Right cardiac atrium (tissue), 5 donors: ENCODE measurements around the gene RBM19. TPM values are rescaled to one million over a fixed set of nuclear protein-coding genes. Genes with fewer than 3 reads are reported as not detected.
"Not testable (repeated sequence)": the region's sequence is repeated elsewhere in the genome, so short reads cannot be mapped to it uniquely, and the experiment has no call there.

Source experiments
- ATAC-seq, 2 donors: fragments of 200-7000 bp; cut with Tn5 transposase; one replicate each; pipeline versions ENCODE4 v1.8.0 to v1.9.1; 2020; ENCODE audit warnings: moderate library complexity in 2 of 2, mild to moderate bottlenecking in 1 of 2
- DNase-seq, 3 donors: peaks; one replicate each; pipeline ENCODE4 v3.0.0-alpha.2; 2020
- H3K27ac ChIP-seq: one replicate; pipeline ENCODE4 v1.5.1; 2013; ENCODE audit warnings: mild to moderate bottlenecking, low read length, control low read depth, moderate library complexity
- H3K27me3 ChIP-seq: one replicate; pipeline ENCODE4 v1.6.1; 2013; ENCODE audit not compliant: control insufficient read depth, insufficient read depth
- H3K4me1 ChIP-seq: one replicate; pipeline ENCODE4 v1.6.1; 2013; ENCODE audit warnings: low read length; ENCODE audit not compliant: control insufficient read depth, insufficient read depth
- H3K4me3 ChIP-seq: one replicate; pipeline ENCODE4 v1.5.1; 2013; ENCODE audit warnings: low read length, control low read depth
- H3K9me3 ChIP-seq: one replicate; pipeline ENCODE4 v1.6.1; 2013; ENCODE audit warnings: low read length; ENCODE audit not compliant: control insufficient read depth
- WGBS: extraction: QIAGEN DNeasy Blood & Tissue Kit; methylation state at CpG from one replicate; pipeline ENCODE4 v1.1.7; 2013; 5-methylcytosine and 5-hydroxymethylcytosine counted together
- intact Hi-C, 4 donors: fragments of 100-400 bp; cut with DNase I; formaldehyde crosslinking; loops; one replicate each; pipeline versions ENCODE4 v1.11.0 to v1.14.0; 2022 to 2023
- polyA plus RNA-seq: library from polyadenylated mRNA; stranded (reverse); fragments of 200-250 nt; gene quantifications from one replicate; pipeline ENCODE4 v1.2.3, GENCODE V29; 2013
- total RNA-seq, 4 donors: library from RNA; stranded (reverse); fragmentation: NEBNext Ultra II Directional; extraction: Animal tissue kit (Norgen Biotek cat#: 25700); gene quantifications; one replicate each; pipeline ENCODE4 v1.2.1, GENCODE V29; 2021
- donor health status: healthy with polysubstance abuse.
- donor health status: DM: no; HTN: yes; CAD: no.
- donor health status: DM: no; HTN: no; CAD: no.
- donor health status: DM: no; HTN: yes; CAD: no; lungs with severe emphysema.
- donor health status: DM: yes; HTN: yes; CAD: no.

RBM19 gene
- total and polyA plus RNA-seq, 5 donors, result 12.7 to 21.7 (median 17.1) TPM

GRCh38 chr12:113812411-113813228, 153.5 kb downstream of the RBM19 start:
- no peak for DNase-seq
- no peak for ATAC-seq
- WGBS, result 86% methylated on average over 16 of the region's 16 CpGs

DNA sequence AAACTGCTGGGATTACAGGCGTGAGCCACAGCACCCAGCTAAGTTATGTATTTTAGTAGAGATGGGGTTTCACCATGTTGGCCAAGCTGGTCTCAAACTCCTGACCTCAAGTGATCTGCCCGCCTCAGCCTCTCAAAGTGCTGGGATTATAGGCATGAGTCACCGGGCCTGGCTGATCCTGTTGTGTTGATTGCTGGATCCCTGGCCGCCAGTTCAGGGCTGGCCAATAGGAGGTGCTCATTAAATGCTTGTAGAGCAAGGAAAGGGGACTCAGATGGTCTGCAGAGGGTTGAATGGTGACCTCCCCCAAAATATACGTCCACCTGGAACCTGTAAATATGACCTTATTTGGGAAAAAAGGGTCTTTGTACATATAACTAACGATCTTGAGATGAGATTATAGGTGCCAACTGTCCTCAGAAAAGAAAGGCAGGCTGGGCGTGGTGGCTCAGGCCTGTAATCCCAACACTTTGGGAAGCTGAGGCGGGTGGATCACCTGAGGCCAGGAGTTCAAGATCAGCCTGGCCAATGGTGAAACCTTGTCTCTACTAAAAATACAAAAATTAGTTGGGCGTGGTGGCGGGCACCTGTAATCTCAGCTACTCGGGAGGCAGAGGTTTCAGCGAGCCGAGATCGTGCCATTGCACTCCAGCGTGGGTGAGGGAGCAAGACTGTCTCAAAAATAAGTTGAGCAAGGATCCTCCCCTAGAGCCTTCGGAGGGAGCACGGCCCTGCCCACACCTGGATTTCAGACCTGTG, 156.5 kb downstream of the RBM19 start:
- H3K27me3 ChIP-seq, H3K9me3 ChIP-seq, H3K27ac ChIP-seq, ATAC-seq, intact Hi-C loops, DNase-seq, H3K4me3 ChIP-seq, H3K4me1 ChIP-seq: not testable (repeated sequence)
- WGBS, result 97% methylated on average over 17 of the region's 17 CpGs

More at GRCh38 chr12:113812411-113813228, 153.5 kb downstream of the RBM19 start:
- intact Hi-C loops, result no loop called here
- Histone ChIP-seq H3K4me1 (no peaks in the 10 kb centered on the region), H3K9me3 (no peaks in the 10 kb centered on the region), H3K27me3 (no peaks in the 10 kb centered on the region), H3K27ac (no peak overlapping the region), H3K4me3 (no peak overlapping the region)

- DNase-seq (no peak), ATAC-seq (no peak)
- H3K27ac ChIP-seq, result no peak overlapping the region
- intact Hi-C loops, result no loop called here
- no peak overlapping the region for H3K4me3 ChIP-seq
- H3K27me3 ChIP-seq, result no peaks in the 10 kb centered on the region
- no peaks in the 10 kb centered on the region for H3K4me1 ChIP-seq
- H3K9me3 ChIP-seq, result no peaks in the 10 kb centered on the region
- 74% methylated on average over 19 of the region's 19 CpGs for WGBS
Measured at GRCh38 chr12:113808095-113808951, 157.8 kb downstream of the RBM19 start.

DNA sequence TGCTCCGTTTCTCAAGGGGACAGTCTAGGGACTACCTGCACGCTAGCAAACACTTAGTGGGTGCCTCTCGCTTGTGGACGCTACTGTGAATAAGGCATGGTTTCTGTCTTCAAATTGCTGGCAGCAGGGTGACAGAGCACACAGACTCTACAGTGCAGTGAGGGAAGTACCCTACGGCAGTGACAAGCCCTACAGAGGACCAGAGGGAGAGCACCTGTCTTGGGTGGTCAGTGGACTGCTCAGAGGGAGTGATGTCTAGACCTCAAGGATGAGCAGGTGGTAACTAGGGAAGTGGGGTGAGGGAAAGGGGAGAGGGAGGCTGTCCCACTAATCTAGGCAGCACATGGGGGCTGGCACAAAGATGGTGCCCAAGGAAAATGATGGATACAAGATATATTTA, 160.5 kb downstream of the RBM19 start:
- H3K27me3 ChIP-seq, result no peaks in the 10 kb centered on the region
- H3K4me1 ChIP-seq, result no peaks in the 10 kb centered on the region
- no peak overlapping the region for H3K27ac ChIP-seq
- WGBS, result 89% methylated on average over 5 of the region's 5 CpGs
- no peaks in the 10 kb centered on the region for H3K9me3 ChIP-seq
- DNase-seq (no peak), ATAC-seq (no peak)
- intact Hi-C loops, result no loop called here
- no peak overlapping the region for H3K4me3 ChIP-seq

DNA sequence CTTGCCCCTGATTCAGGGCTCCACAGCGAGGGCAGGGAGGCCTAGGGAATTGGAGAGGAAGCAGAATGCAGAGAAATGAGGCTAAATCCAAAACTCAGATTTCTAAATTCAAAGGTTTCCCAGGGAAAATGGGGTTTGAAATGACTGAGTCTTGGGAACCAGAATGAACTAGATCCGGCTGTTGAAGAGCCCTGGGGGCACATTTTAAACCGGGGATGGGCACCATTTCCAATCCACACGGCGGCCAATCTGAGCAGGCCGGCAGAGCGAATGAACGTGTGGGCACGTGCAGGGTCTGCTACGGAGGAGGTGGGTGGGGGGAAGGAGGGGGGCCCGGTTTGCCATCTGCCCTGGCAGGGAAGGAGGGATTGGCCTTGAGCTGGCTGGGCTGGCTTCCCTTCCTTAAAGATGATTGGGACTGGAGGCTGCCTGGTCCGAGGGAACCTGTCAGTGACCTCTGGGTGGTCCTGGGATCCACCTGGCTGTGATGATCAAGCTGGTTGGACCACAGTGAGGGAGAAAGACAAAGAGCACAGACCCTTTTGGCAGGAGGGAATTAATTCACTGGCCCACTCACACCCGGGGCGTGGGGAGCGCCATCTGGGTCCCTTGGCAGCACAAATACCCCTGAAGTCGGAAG, 161.0 kb downstream of the RBM19 start:
- H3K4me1 ChIP-seq, result no peaks in the 10 kb centered on the region
- 79% methylated on average over 16 of the region's 16 CpGs for WGBS
- no peak overlapping the region for H3K27ac ChIP-seq
- ATAC-seq (no peak), DNase-seq (no peak)
- no peaks in the 10 kb centered on the region for H3K27me3 ChIP-seq
- H3K9me3 ChIP-seq, result no peaks in the 10 kb centered on the region
- H3K4me3 ChIP-seq, result no peak overlapping the region
- intact Hi-C loops, result no loop called here

- Histone ChIP-seq H3K4me3 (no peak overlapping the region), H3K9me3 (no peaks in the 10 kb centered on the region), H3K27me3 (no peaks in the 10 kb centered on the region), H3K27ac (no peak overlapping the region), H3K4me1 (no peaks in the 10 kb centered on the region)
- ATAC-seq (no peak), DNase-seq (no peak)
- intact Hi-C loops, result no loop called here
- WGBS, result 67% methylated on average over 3 of the region's 3 CpGs
Measured at GRCh38 chr12:113803759-113804140, 162.4 kb downstream of the RBM19 start.

- no peak for ATAC-seq
- DNase-seq, result no peak
- intact Hi-C loops, result no loop called here
- H3K27ac ChIP-seq, result no peak overlapping the region
- WGBS, result 76% methylated on average over 22 of the region's 22 CpGs
- no peaks in the 10 kb centered on the region for H3K9me3 ChIP-seq
- H3K27me3 ChIP-seq, result no peaks in the 10 kb centered on the region
- H3K4me1 ChIP-seq, result no peaks in the 10 kb centered on the region
- H3K4me3 ChIP-seq, result no peak overlapping the region
Measured at GRCh38 chr12:113802966-113803758, 163.0 kb downstream of the RBM19 start.

- H3K4me1 ChIP-seq, result no peaks in the 10 kb centered on the region
- 88% methylated on average over 17 of the region's 17 CpGs for WGBS
- no peak for DNase-seq
- no peak overlapping the region for H3K27ac ChIP-seq
- no peaks in the 10 kb centered on the region for H3K27me3 ChIP-seq
- no peaks in the 10 kb centered on the region for H3K9me3 ChIP-seq
- H3K4me3 ChIP-seq, result no peak overlapping the region
- intact Hi-C loops, result no loop called here
- ATAC-seq, result no peak
Measured at GRCh38 chr12:113802000-113802749, 163.9 kb downstream of the RBM19 start.

DNA sequence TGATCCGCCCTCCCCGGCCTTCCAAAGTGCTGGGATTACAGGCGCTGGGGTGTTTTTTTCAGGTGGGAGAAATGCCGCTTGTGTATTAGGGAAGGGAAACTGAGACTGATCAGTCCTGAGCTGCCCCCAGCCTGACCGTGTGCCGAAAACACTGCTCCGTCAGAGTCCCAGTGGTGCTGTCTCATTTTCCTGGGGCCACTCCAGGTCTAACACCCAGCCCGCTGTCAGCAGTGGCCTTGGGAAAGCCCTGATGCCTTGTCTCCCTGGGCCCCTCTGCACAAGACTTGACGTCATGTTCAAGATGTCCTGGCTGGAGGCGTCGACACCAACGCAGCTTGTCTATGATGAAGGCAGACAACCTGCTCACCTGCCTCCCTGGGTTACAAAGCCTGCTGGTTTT, 165.9 kb downstream of the RBM19 start:
- 76% methylated on average over 12 of the region's 12 CpGs for WGBS
- no peaks in the 10 kb centered on the region for H3K4me1 ChIP-seq
- H3K4me3 ChIP-seq, result no peak overlapping the region
- intact Hi-C loops, result no loop called here
- no peaks in the 10 kb centered on the region for H3K27me3 ChIP-seq
- H3K9me3 ChIP-seq, result no peaks in the 10 kb centered on the region
- peak in 1 of 3 donors; percentile 60 for DNase-seq
- no peak overlapping the region for H3K27ac ChIP-seq
- no peak for ATAC-seq
